Astrocyte (in vitro differentiated cells and primary cell): ENCODE data around the gene HS3ST1.

Source experiments
- CTCF ChIP-seq: IDR thresholded peaks from 2 replicates; pipeline ENCODE4 v1.5.1; 2011; ENCODE audit warnings: low read depth, mild to moderate bottlenecking, inconsistent platforms, low read length, moderate library complexity; ENCODE audit not compliant: insufficient read depth
- EZH2 ChIP-seq: IDR thresholded peaks from 2 replicates; pipeline ENCODE4 v1.6.1; 2012; ENCODE audit warnings: mild to moderate bottlenecking, low read length, inconsistent platforms; ENCODE audit not compliant: insufficient read depth

- TF ChIP-seq CTCF (no peak), EZH2 (no peak)
Observed at GRCh38 chr4:11404431-11404830, 24.3 kb downstream of the HS3ST1 start.
